Nephron progenitor cell (in vitro differentiated cells): ENCODE measurements around the gene GNG7.
"Not testable (repeated sequence)": the region's sequence is repeated elsewhere in the genome, so short reads cannot be mapped to it uniquely, and the experiment has no call there.

Source experiments
- DNase-seq: peaks from one replicate; pipeline ENCODE4 v3.0.0; 2021
- H3K27ac Mint-ChIP-seq: 2 replicates; pipeline ENCODE4 v1.8.0; 2021; ENCODE audit warnings: mild to moderate bottlenecking, moderate library complexity, mixed read lengths
- H3K27me3 Mint-ChIP-seq: 2 replicates; pipeline ENCODE4 v1.8.0; 2021; ENCODE audit warnings: mild to moderate bottlenecking, low read depth, mixed read lengths; ENCODE audit not compliant: poor library complexity
- H3K36me3 Mint-ChIP-seq: 2 replicates; pipeline ENCODE4 v1.8.0; 2021; ENCODE audit warnings: low read depth, mixed read lengths
- H3K4me1 Mint-ChIP-seq: 2 replicates; pipeline ENCODE4 v1.8.0; 2021; ENCODE audit warnings: mixed read lengths
- H3K4me3 Mint-ChIP-seq: 2 replicates; pipeline ENCODE4 v1.8.0; 2021; ENCODE audit warnings: mild to moderate bottlenecking, moderate library complexity, mixed read lengths
- H3K9me3 Mint-ChIP-seq: 2 replicates; pipeline ENCODE4 v1.8.0; 2021; ENCODE audit warnings: mild to moderate bottlenecking, moderate library complexity, mixed read lengths
- CTCF ChIP-seq: fragments of 200-600 bp; sonication (generic); IDR thresholded peaks from 2 replicates; pipeline ENCODE4 v1.5.0; 2021; ENCODE audit warnings: antibody characterized with exemption

GNG7 gene

GRCh38 chr19:2625434-2625833 is 77.1 kb downstream of the GNG7 start:
- no peak overlapping the region for H3K4me3 Mint-ChIP-seq
- no peak for DNase-seq
- TF ChIP-seq CTCF: no peak
- H3K9me3 Mint-ChIP-seq: peaks cover 30% of the 10 kb centered on the region
- H3K4me1 Mint-ChIP-seq: peaks cover 40% of the 10 kb centered on the region
- no peaks in the 10 kb centered on the region for H3K36me3 Mint-ChIP-seq
- H3K27ac Mint-ChIP-seq: no peak overlapping the region
- peaks cover 24% of the 10 kb centered on the region for H3K27me3 Mint-ChIP-seq

- Mint-ChIP-seq H3K4me1 (peaks cover 40% of the 10 kb centered on the region), H3K27me3 (peaks cover 22% of the 10 kb centered on the region), H3K9me3 (peaks cover 21% of the 10 kb centered on the region), H3K4me3 (no peak overlapping the region), H3K27ac (no peak overlapping the region), H3K36me3 (no peaks in the 10 kb centered on the region)
- DNase-seq: peak; percentile 50
- no peak for TF ChIP-seq CTCF
These were observed 77.9 kb downstream of the GNG7 start for GRCh38 chr19:2624537-2625091.

GRCh38 chr19:2623798-2624197 is 78.7 kb downstream of the GNG7 start:
- Mint-ChIP-seq H3K27me3 (peaks cover 24% of the 10 kb centered on the region), H3K4me3 (no peak overlapping the region), H3K4me1 (peaks cover 42% of the 10 kb centered on the region), H3K9me3 (peaks cover 13% of the 10 kb centered on the region), H3K27ac (peak overlapping the region; percentile 91), H3K36me3 (no peaks in the 10 kb centered on the region)
- no peak for DNase-seq
- no peak for TF ChIP-seq CTCF

GRCh38 chr19:2622371-2622961 is 80.0 kb downstream of the GNG7 start:
- not testable (repeated sequence) for H3K36me3 Mint-ChIP-seq, H3K9me3 Mint-ChIP-seq, H3K27ac Mint-ChIP-seq, H3K4me3 Mint-ChIP-seq, DNase-seq
- Mint-ChIP-seq H3K4me1 (peaks cover 40% of the 10 kb centered on the region), H3K27me3 (peaks cover 15% of the 10 kb centered on the region)

- H3K9me3 Mint-ChIP-seq: peaks cover 10% of the 10 kb centered on the region
- H3K36me3 Mint-ChIP-seq: no peaks in the 10 kb centered on the region
- TF ChIP-seq CTCF: no peak
- peaks cover 24% of the 10 kb centered on the region for H3K4me1 Mint-ChIP-seq
- no peak overlapping the region for H3K27ac Mint-ChIP-seq
- peaks cover 16% of the 10 kb centered on the region for H3K27me3 Mint-ChIP-seq
- no peak for DNase-seq
- no peak overlapping the region for H3K4me3 Mint-ChIP-seq
These were observed 83.4 kb downstream of the GNG7 start for GRCh38 chr19:2619076-2619475.

- peaks cover 11% of the 10 kb centered on the region for H3K9me3 Mint-ChIP-seq
- no peak for TF ChIP-seq CTCF
- peaks cover 21% of the 10 kb centered on the region for H3K27me3 Mint-ChIP-seq
- H3K36me3 Mint-ChIP-seq: no peaks in the 10 kb centered on the region
- peaks cover 20% of the 10 kb centered on the region for H3K4me1 Mint-ChIP-seq
- H3K27ac Mint-ChIP-seq: no peak overlapping the region
- no peak overlapping the region for H3K4me3 Mint-ChIP-seq
- DNase-seq: no peak
These were observed 83.9 kb downstream of the GNG7 start for GRCh38 chr19:2618611-2619010.
